SU-DHL-6 (cell line): Measurements from ENCODE around the gene ACAA1.

ENCODE experiments used
- CTCF ChIP-seq: fragments of 200-600 bp; sonication (generic); IDR thresholded peaks from one replicate; pipeline ENCODE4 v1.5.1; 2017; ENCODE audit warnings: antibody characterized with exemption, mild to moderate bottlenecking, low read length, moderate library complexity; ENCODE audit not compliant: insufficient read depth, poor library complexity, severe bottlenecking
- EZH2phosphoT487 ChIP-seq: fragments of 200-600 bp; sonication (generic), shearing (Covaris generic); conservative IDR thresholded peaks from 2 replicates; pipeline ENCODE4 v1.6.1; 2018; ENCODE audit warnings: mild to moderate bottlenecking, antibody characterized with exemption, low read length, moderate library complexity, mixed read lengths

GRCh38 chr3:38116471-38117162 is 20.3 kb downstream of the ACAA1 start:
- no peak for TF ChIP-seq CTCF
- TF ChIP-seq EZH2phosphoT487 = no peak
